HG02798 (cell line): Measurements from ENCODE around the gene PHLDA1.

Experiments
- ATAC-seq: cut with Tn5 transposase; IDR thresholded peaks from one replicate; pipeline ENCODE4 v1.9.1; 2021; ENCODE audit warnings: mild to moderate bottlenecking; ENCODE audit not compliant: unreplicated experiment, poor library complexity

Gene PHLDA1

GRCh38 chr12:76038176-76038575 is 6.6 kb upstream of the PHLDA1 start:
- no peak for ATAC-seq

GRCh38 chr12:76037130-76038103 is 5.8 kb upstream of the PHLDA1 start:
- ATAC-seq: peak; percentile 72

DNA sequence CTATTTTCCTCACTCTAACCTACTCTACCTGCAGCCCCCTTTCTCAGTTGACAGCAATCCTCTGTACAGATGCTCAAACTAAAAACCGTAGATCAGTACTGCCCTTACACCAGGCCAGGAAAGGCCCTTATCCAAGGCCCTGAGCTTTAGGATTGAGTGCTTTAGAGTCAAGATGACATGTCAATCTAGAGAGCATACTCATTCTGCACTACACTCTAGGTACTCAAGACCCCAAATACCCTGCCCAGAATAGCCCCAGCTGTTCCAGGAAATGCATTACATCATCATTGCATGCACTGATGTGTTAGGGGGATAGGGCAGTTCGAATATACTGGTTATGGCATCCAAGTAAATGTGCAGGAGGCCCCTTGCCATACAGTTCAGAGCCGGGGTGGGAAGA is 3.5 kb upstream of the PHLDA1 start:
- ATAC-seq: no peak

DNA sequence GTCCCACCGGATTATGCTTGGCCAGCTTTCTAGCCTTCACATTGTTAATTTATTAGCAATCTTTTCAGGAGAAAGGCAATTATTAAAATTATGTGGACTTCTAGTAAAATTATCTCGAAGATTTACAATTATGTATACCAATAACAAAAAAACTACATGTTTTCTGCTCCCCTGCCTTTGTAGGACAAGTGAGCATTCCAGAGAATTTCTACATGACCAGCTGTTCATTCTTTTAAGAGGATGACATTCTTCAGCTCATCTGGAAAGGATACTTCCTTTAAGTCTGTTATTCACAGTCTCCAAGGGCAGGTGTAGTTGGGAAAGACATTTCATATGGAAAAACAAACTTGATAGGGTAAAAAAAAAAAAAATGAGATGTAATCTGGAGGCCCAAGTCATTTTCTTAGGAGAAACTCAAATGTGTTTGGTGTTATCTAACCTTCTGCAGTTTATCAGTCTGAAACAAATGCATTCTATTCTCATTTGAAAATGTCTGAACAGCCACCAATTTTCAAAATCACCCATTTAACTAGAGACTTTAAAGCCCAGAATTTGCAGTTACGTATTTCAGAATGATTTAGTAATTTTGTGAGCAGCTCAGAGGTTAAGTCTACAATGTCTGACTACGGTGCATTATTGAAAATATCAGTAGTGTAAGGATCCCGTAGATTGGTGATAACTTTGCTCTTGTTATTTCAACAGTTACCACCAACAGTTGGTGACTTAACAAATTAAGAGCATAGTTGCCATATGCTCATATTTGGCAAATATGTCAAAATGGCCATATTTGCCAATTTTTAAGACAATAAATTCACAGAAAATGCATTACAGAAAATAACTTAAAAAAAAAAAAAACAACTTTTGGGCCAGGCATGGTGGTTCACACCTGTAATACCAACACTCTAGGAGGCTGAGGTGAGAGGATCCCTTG is 1.8 kb upstream of the PHLDA1 start:
- ATAC-seq: no peak

GRCh38 chr12:76032043-76032981 is 736 bp upstream of the PHLDA1 start:
- peak; percentile 34 for ATAC-seq

GRCh38 chr12:76031081-76031413 is 529 bp downstream of the PHLDA1 start:
- ATAC-seq: peak; percentile 3

- no peak for ATAC-seq
Observed at GRCh38 chr12:76030341-76031080, 1.1 kb downstream of the PHLDA1 start.

- no peak for ATAC-seq
Observed at GRCh38 chr12:76029982-76030340, 1.6 kb downstream of the PHLDA1 start.

DNA sequence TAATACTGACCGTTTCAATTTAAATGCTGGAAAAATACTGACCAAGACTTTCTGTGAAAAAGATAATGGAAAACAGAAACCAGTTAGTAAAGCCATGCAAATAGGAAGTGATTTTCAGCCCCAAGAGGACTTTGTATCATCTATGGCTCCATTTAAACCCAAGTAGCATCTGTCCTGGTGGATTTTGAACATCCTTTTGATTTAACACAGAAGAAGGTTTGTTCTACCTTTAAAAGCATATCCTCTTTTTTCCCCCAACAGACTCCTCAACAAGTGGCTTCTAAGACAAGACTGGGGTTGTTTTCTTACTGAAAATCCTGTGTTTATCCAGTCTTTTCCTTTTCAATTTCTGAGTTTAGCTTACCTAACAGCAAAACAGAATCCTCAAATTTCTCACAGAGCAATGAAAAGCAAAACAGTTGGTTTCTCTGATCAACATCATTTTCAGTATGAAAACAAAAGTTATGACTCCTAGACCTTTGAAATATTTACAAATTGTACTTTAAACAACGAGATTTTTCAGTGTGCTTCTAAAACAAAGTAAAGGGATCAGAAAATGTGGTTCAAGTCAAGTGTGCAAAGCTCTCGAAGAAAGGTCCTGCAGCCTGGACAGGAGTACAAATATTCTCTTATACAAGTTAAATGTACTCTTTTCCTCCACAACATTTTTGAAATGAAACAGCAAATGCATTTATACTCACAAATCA is 2.9 kb downstream of the PHLDA1 start:
- no peak for ATAC-seq

DNA sequence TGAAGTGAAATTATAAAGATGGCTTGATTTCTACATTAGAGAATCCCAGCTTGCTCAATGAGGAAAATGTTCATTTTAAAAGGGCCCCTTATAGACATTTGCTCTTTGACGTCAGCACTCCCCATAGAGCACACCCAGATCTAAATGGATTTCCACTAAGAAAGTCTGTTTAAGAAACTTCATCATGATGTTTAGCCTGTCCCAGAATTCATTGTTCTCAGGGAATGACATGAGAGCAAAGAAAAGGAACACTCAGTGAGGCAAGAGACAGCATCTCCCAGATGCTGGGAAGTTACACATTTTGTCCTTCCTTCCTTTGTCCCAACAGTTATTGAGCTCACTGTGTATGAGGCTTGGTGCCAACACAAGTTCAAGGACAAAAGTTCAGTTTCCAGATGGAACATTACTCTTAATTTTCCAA is 4.9 kb downstream of the PHLDA1 start:
- no peak for ATAC-seq

DNA sequence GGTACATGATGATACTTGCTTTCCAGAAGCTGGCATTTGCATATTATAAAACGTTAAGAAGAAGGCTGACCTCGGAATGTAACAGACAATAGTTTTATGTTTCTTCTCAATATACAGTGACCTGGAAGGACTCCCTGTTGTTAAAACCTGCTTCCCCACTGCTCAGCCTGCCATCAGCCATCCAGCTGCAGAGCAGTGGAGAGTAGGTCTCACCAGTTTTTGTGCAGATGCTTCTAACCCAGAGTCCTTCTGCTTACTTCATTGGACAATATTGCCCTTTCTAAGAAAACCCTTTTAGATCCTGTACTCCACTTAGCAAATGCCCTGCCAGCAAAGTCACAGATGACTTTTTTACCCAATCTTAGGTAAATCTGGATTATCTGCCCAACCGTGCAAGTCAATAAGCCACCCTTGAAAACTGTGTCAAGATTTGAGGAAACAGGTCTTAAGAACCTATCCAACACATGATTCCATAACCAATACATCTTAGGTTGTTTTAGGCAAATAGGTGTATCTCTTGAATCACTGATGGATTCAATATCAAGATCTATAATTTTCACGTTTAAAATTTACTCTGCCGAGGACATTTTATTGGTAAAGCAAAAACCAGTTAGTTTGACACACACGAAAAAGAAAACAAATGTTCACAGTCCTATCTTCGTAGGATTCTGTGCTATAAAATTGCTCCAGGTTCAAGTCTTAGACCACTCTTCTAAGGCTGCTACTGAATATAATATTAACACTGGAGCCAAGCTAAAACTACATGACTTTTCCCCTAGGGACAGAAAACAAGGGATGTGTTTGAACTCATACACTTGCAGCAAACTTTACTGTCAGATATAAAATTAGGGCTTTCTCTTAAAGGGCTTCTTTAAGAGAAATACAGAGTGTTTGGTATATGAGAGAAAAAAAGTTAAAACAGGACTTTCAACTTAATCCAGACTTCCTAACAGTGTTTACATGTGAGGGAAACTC is 5.7 kb downstream of the PHLDA1 start:
- no peak for ATAC-seq

DNA sequence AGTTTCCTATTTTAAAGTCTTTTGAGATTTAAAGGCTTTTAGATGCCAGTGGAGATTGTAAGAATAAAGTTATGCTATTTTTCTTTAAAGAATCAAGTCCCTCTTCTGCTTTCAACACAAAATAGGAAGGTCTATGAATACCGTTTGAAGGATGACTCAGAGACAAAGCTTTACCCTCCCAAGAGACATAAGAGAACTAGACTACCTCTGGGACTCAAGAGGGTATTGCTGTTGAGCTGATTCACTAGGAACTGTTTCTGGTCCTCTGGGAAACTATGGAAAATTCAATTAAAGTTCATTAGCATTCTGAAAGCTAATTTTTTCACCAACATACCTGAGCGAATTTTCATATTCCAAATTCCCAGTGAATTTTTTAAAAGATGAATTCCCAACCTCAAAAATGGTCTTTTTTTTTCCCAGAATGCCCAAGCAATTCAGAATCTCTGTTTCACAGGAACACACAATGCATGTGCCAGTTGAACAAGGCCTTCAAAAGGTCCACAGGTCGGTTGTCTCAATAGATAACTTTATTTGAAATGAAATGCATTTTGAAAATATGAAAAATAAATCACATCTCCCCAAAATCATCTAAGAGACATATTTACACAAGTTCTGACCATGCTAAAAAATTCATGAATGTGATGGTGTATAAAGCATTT is 6.5 kb downstream of the PHLDA1 start:
- ATAC-seq: no peak

DNA sequence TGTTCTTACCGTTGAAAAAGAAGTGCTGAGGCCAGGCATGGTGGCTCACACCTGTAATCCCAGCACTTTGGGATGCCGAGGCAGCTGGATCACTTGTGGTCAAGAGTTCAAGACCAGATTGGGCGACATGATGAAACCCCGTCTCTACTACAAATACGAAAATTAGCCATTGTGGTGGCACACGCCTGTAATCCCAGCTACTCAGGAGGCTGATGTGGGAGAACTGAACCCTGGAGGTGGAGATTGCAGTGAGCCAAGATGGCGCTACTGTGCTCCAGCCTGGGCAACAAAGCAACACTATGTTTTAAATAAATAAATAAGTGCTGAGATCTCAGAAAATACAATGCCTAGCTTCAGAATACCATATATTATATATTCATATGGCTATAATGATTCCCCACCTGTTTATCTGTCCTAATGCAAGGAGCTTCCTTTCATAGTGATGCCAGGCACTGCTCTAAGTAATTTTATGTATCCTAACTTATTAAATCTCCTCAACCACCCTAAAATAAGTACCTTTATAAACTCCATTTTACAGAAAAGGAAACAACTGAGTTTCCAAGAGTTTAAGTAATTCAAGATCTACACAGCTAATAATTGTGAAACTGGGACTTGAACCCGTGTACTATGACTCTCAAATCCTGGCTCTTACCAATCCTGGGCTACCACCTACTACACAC is 7.3 kb downstream of the PHLDA1 start:
- ATAC-seq: no peak

- no peak for ATAC-seq
Observed at GRCh38 chr12:76023069-76023690, 8.4 kb downstream of the PHLDA1 start.

- no peak for ATAC-seq
Observed at GRCh38 chr12:76022506-76022905, 9.1 kb downstream of the PHLDA1 start.
